ENCODE measurements around the gene TRIML1. TPM values are rescaled to one million over a fixed set of nuclear protein-coding genes. Genes with fewer than 3 reads are reported as not detected.
"Not testable (repeated sequence)": the region's sequence is repeated elsewhere in the genome, so short reads cannot be mapped to it uniquely, and the experiment has no call there.

Gene TRIML1
- polyA plus RNA-seq, 3 donors, result not detected

DNA sequence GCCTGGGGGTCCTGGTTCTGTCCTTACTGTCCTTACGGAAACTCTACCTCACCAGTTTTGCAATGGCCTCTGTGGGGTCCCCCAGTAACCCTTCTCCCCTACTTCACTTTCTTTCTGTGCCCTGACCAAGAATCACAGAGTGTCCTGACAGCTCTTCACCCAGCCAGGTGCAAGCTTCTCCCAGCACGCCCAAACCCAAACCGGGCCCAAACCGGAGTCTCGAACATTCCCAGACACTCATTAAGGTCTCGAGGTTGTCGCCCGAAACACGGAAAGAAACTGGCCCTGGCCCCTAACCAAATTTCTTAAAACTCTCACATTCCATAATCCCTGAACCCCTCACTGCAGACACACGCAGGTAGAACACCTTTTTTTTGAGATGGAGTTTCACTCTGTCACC is 19.1 kb downstream of the TRIML1 start:
- no peak for DNase-seq
- Mint-ChIP-seq H3K4me1 (no peaks in the 10 kb centered on the region), H3K27ac (no peak overlapping the region), H3K36me3 (no peaks in the 10 kb centered on the region), H3K27me3 (ENCODE audit: low read depth in 3 of 3) (no peaks in the 10 kb centered on the region), H3K4me3 (no peak overlapping the region), H3K9me3 (peaks cover 14 to 41% (median 31%) of the 10 kb centered on the region in 7 donors)
- Histone ChIP-seq H3K27me3 (ENCODE audit: control insufficient read depth in 2 of 2, insufficient read depth in 2 of 2, low read length in 2 of 2) (no peaks in the 10 kb centered on the region), H4K20me1 (ENCODE audit: insufficient read depth, low read length) (no peaks in the 10 kb centered on the region), H3K79me2 (ENCODE audit: insufficient read depth, low read length) (no peaks in the 10 kb centered on the region), H3K27ac (ENCODE audit: low read depth in 1 of 2, low read length in 2 of 2) (no peak overlapping the region), H3K4me3 (replicated peaks in 1 of 3; ENCODE audit: low read depth in 2 of 3, low read length in 3 of 3) (no peak overlapping the region), H3K4me2 (replicated peaks; ENCODE audit: extremely low read depth, low read length, poor library complexity, severe bottlenecking) (no peak overlapping the region), H3K9ac (ENCODE audit: insufficient read depth, low read length, poor library complexity, severe bottlenecking) (no peak overlapping the region), H3K4me1 (ENCODE audit: control insufficient read depth in 1 of 2, insufficient read depth in 2 of 2, low read length in 2 of 2) (no peaks in the 10 kb centered on the region), H2AFZ (ENCODE audit: insufficient read depth, low read depth, low read length, poor library complexity, severe bottlenecking) (no peak overlapping the region), H3K9me3 (replicated peaks in 1 of 2; ENCODE audit: control insufficient read depth in 1 of 2, insufficient read depth in 1 of 2, low read length in 2 of 2) (peaks cover 35 to 59% of the 10 kb centered on the region in 2 donors), H3K36me3 (replicated peaks in 1 of 2; ENCODE audit: control insufficient read depth in 1 of 2, insufficient read depth in 2 of 2, low read length in 2 of 2) (no peaks in the 10 kb centered on the region)
- intact Hi-C loops (cut with micrococcal nuclease), result no loop called here
- 92% methylated on average over 10 of the region's 10 CpGs for WGBS (ENCODE audit: insufficient coverage)
- TF ChIP-seq, protein P1, sequence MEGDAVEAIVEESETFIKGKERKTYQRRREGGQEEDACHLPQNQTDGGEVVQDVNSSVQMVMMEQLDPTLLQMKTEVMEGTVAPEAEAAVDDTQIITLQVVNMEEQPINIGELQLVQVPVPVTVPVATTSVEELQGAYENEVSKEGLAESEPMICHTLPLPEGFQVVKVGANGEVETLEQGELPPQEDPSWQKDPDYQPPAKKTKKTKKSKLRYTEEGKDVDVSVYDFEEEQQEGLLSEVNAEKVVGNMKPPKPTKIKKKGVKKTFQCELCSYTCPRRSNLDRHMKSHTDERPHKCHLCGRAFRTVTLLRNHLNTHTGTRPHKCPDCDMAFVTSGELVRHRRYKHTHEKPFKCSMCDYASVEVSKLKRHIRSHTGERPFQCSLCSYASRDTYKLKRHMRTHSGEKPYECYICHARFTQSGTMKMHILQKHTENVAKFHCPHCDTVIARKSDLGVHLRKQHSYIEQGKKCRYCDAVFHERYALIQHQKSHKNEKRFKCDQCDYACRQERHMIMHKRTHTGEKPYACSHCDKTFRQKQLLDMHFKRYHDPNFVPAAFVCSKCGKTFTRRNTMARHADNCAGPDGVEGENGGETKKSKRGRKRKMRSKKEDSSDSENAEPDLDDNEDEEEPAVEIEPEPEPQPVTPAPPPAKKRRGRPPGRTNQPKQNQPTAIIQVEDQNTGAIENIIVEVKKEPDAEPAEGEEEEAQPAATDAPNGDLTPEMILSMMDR (IDR thresholded peaks at IDR 0.05), result no peak

DNA sequence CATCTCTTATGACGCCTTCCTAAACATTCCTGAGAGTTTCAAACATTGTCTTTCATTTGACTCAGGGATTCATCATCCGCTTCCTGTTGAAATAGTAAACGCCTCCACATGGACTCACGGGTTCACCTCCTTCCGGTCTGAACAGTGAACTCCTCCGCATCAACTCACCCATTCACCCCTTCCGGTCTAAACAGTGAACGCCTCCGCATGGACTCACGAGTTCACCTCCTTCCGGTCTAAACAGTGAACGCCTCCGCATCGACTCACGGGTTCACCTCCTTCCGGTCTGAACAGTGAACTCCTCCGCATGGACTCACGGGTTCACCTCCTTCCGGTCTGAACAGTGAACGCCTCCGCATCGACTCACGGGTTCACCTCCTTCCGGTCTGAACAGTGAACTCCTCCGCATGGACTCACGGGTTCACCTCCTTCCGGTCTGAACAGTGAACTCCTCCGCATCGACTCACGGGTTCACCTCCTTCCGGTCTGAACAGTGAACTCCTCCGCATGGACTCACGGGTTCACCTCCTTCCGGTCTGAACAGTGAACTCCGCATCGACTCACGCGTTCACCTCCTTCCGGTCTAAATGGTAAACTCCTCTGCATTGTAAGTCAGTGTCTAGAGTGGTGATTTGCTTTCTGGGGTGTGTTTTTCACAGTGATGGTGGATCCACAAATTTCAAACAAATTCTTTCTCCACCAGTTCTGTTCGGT is 20.4 kb downstream of the TRIML1 start:
- H3K27ac ChIP-seq (ENCODE audit: low read depth in 1 of 2, low read length in 2 of 2); H3K36me3 ChIP-seq (replicated peaks in 1 of 2; ENCODE audit: control insufficient read depth in 1 of 2, insufficient read depth in 2 of 2, low read length in 2 of 2); H2AFZ ChIP-seq (ENCODE audit: insufficient read depth, low read depth, low read length, poor library complexity, severe bottlenecking); H3K4me3 ChIP-seq (replicated peaks in 1 of 3; ENCODE audit: low read depth in 2 of 3, low read length in 3 of 3); H3K9ac ChIP-seq (ENCODE audit: insufficient read depth, low read length, poor library complexity, severe bottlenecking); H3K4me3 Mint-ChIP-seq; H3K79me2 ChIP-seq (ENCODE audit: insufficient read depth, low read length); H3K4me1 ChIP-seq (ENCODE audit: control insufficient read depth in 1 of 2, insufficient read depth in 2 of 2, low read length in 2 of 2); H3K36me3 Mint-ChIP-seq; H3K27ac Mint-ChIP-seq; H3K27me3 Mint-ChIP-seq (ENCODE audit: low read depth in 3 of 3); intact Hi-C loops (cut with micrococcal nuclease); H4K20me1 ChIP-seq (ENCODE audit: insufficient read depth, low read length); H3K4me2 ChIP-seq (replicated peaks; ENCODE audit: extremely low read depth, low read length, poor library complexity, severe bottlenecking); H3K4me1 Mint-ChIP-seq; H3K27me3 ChIP-seq (ENCODE audit: control insufficient read depth in 2 of 2, insufficient read depth in 2 of 2, low read length in 2 of 2); DNase-seq: not testable (repeated sequence)
- peaks cover 37 to 66% of the 10 kb centered on the region in 2 donors for H3K9me3 ChIP-seq (replicated peaks in 1 of 2; ENCODE audit: control insufficient read depth in 1 of 2, insufficient read depth in 1 of 2, low read length in 2 of 2)
- 96% methylated on average over 20 of the region's 40 CpGs for WGBS (ENCODE audit: insufficient coverage)
- H3K9me3 Mint-ChIP-seq, result peaks cover 14 to 46% (median 31%) of the 10 kb centered on the region in 7 donors
